GM23248 (cell line): ENCODE measurements around the gene UBL5. TPM values are rescaled to one million over a fixed set of nuclear protein-coding genes. Genes with fewer than 3 reads are reported as not detected.
"Not testable (repeated sequence)": the region's sequence is repeated elsewhere in the genome, so short reads cannot be mapped to it uniquely, and the experiment has no call there.

ENCODE experiments used
- DNase-seq: peaks from one replicate; pipeline ENCODE4 v3.0.0-alpha.2; 2015
- H2AFZ ChIP-seq: fragments of 200-600 bp; sonication (generic); 2 replicates; pipeline ENCODE4 v1.6.1; 2016; ENCODE audit warnings: antibody characterized with exemption
- H3F3A ChIP-seq: fragments of 200-600 bp; sonication (generic); 2 replicates; pipeline ENCODE4 v1.6.1; 2016; ENCODE audit warnings: mild to moderate bottlenecking, antibody characterized with exemption, mixed run types; ENCODE audit not compliant: insufficient read depth
- H3K27ac ChIP-seq: fragments of 200-600 bp; sonication (generic); 2 replicates; pipeline ENCODE4 v1.5.1; 2016; ENCODE audit warnings: mild to moderate bottlenecking
- H3K27me3 ChIP-seq: fragments of 200-600 bp; sonication (generic); replicated peaks from 2 replicates; pipeline ENCODE4 v1.6.1; 2016; ENCODE audit warnings: mild to moderate bottlenecking; ENCODE audit not compliant: insufficient read depth
- H3K36me3 ChIP-seq: fragments of 200-600 bp; sonication (generic); 2 replicates; pipeline ENCODE4 v1.6.1; 2016; ENCODE audit warnings: low read depth, mild to moderate bottlenecking
- H3K4me1 ChIP-seq: fragments of 200-600 bp; sonication (generic); 2 replicates; pipeline ENCODE4 v1.6.1; 2016; ENCODE audit warnings: mild to moderate bottlenecking; ENCODE audit not compliant: insufficient read depth
- H3K4me2 ChIP-seq: fragments of 200-600 bp; sonication (generic); one replicate; pipeline ENCODE4 v1.6.1; 2016; ENCODE audit warnings: mild to moderate bottlenecking; ENCODE audit not compliant: unreplicated experiment
- H3K4me3 ChIP-seq: fragments of 200-600 bp; sonication (generic); 2 replicates; pipeline ENCODE4 v1.5.1; 2016; ENCODE audit warnings: mild to moderate bottlenecking
- H3K79me2 ChIP-seq: fragments of 200-600 bp; sonication (generic); 2 replicates; pipeline ENCODE4 v1.6.1; 2016; ENCODE audit warnings: mild to moderate bottlenecking; ENCODE audit not compliant: insufficient read depth
- H3K9ac ChIP-seq: fragments of 200-600 bp; sonication (generic); 2 replicates; pipeline ENCODE4 v1.6.1; 2016; ENCODE audit warnings: mild to moderate bottlenecking
- H3K9me2 ChIP-seq: fragments of 200-600 bp; sonication (generic); 2 replicates; pipeline ENCODE4 v1.6.1; 2016; ENCODE audit warnings: mixed run types, mild to moderate bottlenecking, moderate library complexity; ENCODE audit not compliant: insufficient read depth
- H3K9me3 ChIP-seq: fragments of 200-600 bp; sonication (generic); one replicate; pipeline ENCODE4 v1.6.1; 2017; ENCODE audit warnings: low read depth
- H4K20me1 ChIP-seq: fragments of 200-600 bp; sonication (generic); 2 replicates; pipeline ENCODE4 v1.6.0; 2016; ENCODE audit not compliant: insufficient read depth
- EZH2 ChIP-seq: fragments of 200-600 bp; sonication (generic); IDR thresholded peaks from 2 replicates; pipeline ENCODE4 v1.6.1; 2018; ENCODE audit warnings: antibody characterized with exemption, mild to moderate bottlenecking; ENCODE audit not compliant: insufficient read depth, poor library complexity, severe bottlenecking
- EZH2phosphoT487 ChIP-seq: fragments of 200-600 bp; sonication (generic); IDR thresholded peaks from 2 replicates; pipeline ENCODE4 v1.6.1; 2018; ENCODE audit warnings: antibody characterized with exemption, moderate library complexity, mild to moderate bottlenecking, low read depth; ENCODE audit not compliant: insufficient read depth
- WGBS, 2 experiments: methylation state at CpG; one replicate each; pipeline ENCODE4 v1.1.6; 2015 to 2017; ENCODE audit warnings: low lambda C conversion rate in 2 of 2, low coverage in 1 of 2; ENCODE audit errors: missing lambda C conversion rate in 2 of 2; 5-methylcytosine and 5-hydroxymethylcytosine counted together
- in situ Hi-C: fragments of 300-500 bp; cut with MboI; formaldehyde crosslinking; loops from 2 replicates; pipeline ENCODE4 v1.15.0; 2020
- polyA plus RNA-seq: library from polyadenylated mRNA; unstranded; fragments of >200 nt; fragmentation: Nextera tagmentation; extraction: Ambion mirVana; gene quantifications from 2 replicates; pipeline ENCODE4 v1.2.1, GENCODE V29; 2016
- total RNA-seq: library from RNA; depleted of rRNA; stranded (reverse); fragments of >200 nt; shearing (Covaris generic); gene quantifications from 2 replicates; pipeline ENCODE4 v1.2.3, GENCODE V29; 2014

UBL5 gene
- total and polyA plus RNA-seq, 2 experiments from 2014 or later: 392 to 605 TPM

DNA sequence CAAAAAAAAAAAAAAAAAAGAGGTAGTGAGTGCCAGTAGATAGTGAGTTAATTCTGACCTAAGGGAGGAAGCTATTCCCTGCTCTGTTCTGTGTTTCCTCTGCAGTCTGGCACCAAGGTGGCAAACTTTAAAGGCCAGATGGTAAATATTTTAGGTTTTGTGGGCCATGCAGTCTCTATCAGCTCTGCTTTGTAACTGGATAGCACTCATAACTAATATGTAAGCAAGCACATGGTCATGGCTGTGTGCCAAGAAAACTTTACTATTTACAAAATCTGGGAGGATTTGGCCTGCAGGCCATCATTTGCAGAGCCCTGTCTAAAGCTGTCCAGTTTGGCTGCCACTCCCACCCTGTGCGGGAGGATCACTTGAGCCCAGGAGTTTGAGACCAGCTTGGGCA is 11.7 kb downstream of the UBL5 start:
- no peak for DNase-seq
- Histone ChIP-seq H3K9ac (no peak overlapping the region), H3K4me2 (no peak overlapping the region), H3K27ac (no peak overlapping the region), H3K9me3 (no peaks in the 10 kb centered on the region), H2AFZ (no peak overlapping the region), H3K4me3 (no peak overlapping the region), H3K79me2 (peaks cover 39% of the 10 kb centered on the region), H3K9me2 (no peaks in the 10 kb centered on the region), H3F3A (peaks cover 1% of the 10 kb centered on the region), H3K36me3 (peaks cover 5% of the 10 kb centered on the region; the same call in 1 of the 2 replicates), H4K20me1 (no peaks in the 10 kb centered on the region), H3K4me1 (0 out of 2 replicates have a peak, but pooled peaks cover 7% of the 10 kb centered on the region), H3K27me3 (no peaks in the 10 kb centered on the region)
- in situ Hi-C loops: no loop called here
- TF ChIP-seq EZH2: no peak
- TF ChIP-seq EZH2phosphoT487: no peak
- WGBS, 2 experiments: 85 to 94% methylated on average over 1 of the region's 1 CpG

GRCh38 chr19:9842834-9843625 is 15.3 kb downstream of the UBL5 start:
- TF ChIP-seq EZH2 (no peak), EZH2phosphoT487 (no peak)
- Histone ChIP-seq H3K4me3 (no peak overlapping the region), H3K4me1 (no peaks in the 10 kb centered on the region), H3K36me3 (peaks cover 5% of the 10 kb centered on the region; the same call in 1 of the 2 replicates), H3K9ac (no peak overlapping the region), H4K20me1 (no peaks in the 10 kb centered on the region), H2AFZ (no peak overlapping the region), H3K27me3 (no peaks in the 10 kb centered on the region), H3F3A (no peaks in the 10 kb centered on the region), H3K79me2 (peaks cover 10% of the 10 kb centered on the region; the same call in 1 of the 2 replicates), H3K27ac (no peak overlapping the region), H3K9me2 (no peaks in the 10 kb centered on the region), H3K9me3 (no peaks in the 10 kb centered on the region), H3K4me2 (no peak overlapping the region)
- no peak for DNase-seq
- in situ Hi-C loops: no loop called here
- WGBS, 2 experiments: 77 to 82% methylated on average over 9 of the region's 9 CpGs

- H3K79me2 ChIP-seq, H3K4me1 ChIP-seq, H3K36me3 ChIP-seq, H3K4me3 ChIP-seq, in situ Hi-C loops, H4K20me1 ChIP-seq, H3K4me2 ChIP-seq, DNase-seq, H3K9me2 ChIP-seq, H3K27ac ChIP-seq, H3K27me3 ChIP-seq, H3F3A ChIP-seq, H2AFZ ChIP-seq, H3K9me3 ChIP-seq, H3K9ac ChIP-seq: not testable (repeated sequence)
- 86 to 94% methylated on average over 12 of the region's 12 CpGs for WGBS, 2 experiments
Measured at GRCh38 chr19:9843626-9844273, 16.0 kb downstream of the UBL5 start.

GRCh38 chr19:9847087-9847671 is 19.5 kb downstream of the UBL5 start:
- Histone ChIP-seq H3K27ac (peak overlapping the region; percentile 62), H3K36me3 (peaks cover 5% of the 10 kb centered on the region; the same call in 1 of the 2 replicates)
- in situ Hi-C loops: no loop called here

More at GRCh38 chr19:9847087-9847671, 19.5 kb downstream of the UBL5 start:
- TF ChIP-seq EZH2phosphoT487 (no peak), EZH2 (no peak)
- no peaks in the 10 kb centered on the region for H3K9me2 ChIP-seq
- no peaks in the 10 kb centered on the region for H4K20me1 ChIP-seq
- H3K9ac ChIP-seq: peak overlapping the region; percentile 35; the same call in 1 of the 2 replicates
- H2AFZ ChIP-seq: no peak overlapping the region
- no peak overlapping the region for H3K4me2 ChIP-seq
- no peaks in the 10 kb centered on the region for H3K4me1 ChIP-seq
- no peaks in the 10 kb centered on the region for H3F3A ChIP-seq
- peak; percentile 99 for DNase-seq
- no peak overlapping the region for H3K4me3 ChIP-seq
- H3K79me2 ChIP-seq: no peaks in the 10 kb centered on the region
- WGBS, 2 experiments: 9% methylated on average over 13 of the region's 13 CpGs
- H3K9me3 ChIP-seq: no peaks in the 10 kb centered on the region
- H3K27me3 ChIP-seq: no peaks in the 10 kb centered on the region
